A549 treated with AZD2906 at 1 μM for 4 hours (cell line): ENCODE measurements around the gene CCL11. TPM values are rescaled to one million over a fixed set of nuclear protein-coding genes. Genes with fewer than 3 reads are reported as not detected.

Source experiments
- total RNA-seq: library from RNA; stranded (reverse); fragments of 200-300 nt; extraction: Qiagen RNA extraction; gene quantifications from 5 replicates; pipeline ENCODE4 v1.2.3, GENCODE V29; 2022

Gene CCL11
- not detected in 5 replicates for total RNA-seq

GRCh38 chr17:34285286-34285792 is at the start of gene CCL11:
Gene CCL11 (plus strand): TSS chr17:34285742. CDS start chr17:34285809, 67 bp downstream.

GRCh38 chr17:34254651-34255380 is 30.7 kb upstream of the CCL11 start, which contains the start of gene CCL2:
Gene CCL2 (plus strand): TSS chr17:34255285. CDS start chr17:34255350, 65 bp downstream.

GRCh38 chr17:34269969-34270368 is 15.6 kb upstream of the CCL11 start, which contains the start of gene CCL7:
Gene CCL7 (plus strand): TSS chr17:34270221. CDS start chr17:34270291, 70 bp downstream.

DNA sequence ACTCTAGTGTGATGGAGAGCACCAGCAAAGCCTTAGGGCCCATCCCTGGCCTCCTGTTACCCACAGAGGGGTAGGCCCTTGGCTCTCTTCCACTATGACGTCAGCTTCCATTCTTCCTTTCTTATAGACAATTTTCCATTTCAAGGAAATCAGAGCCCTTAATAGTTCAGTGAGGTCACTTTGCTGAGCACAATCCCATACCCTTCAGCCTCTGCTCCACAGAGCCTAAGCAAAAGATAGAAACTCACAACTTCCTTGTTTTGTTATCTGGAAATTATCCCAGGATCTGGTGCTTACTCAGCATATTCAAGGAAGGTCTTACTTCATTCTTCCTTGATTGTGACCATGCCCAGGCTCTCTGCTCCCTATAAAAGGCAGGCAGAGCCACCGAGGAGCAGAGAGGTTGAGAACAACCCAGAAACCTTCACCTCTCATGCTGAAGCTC is 33.5 kb downstream of the CCL11 start, which contains the start of gene CCL8:
TSS of gene CCL8 (plus strand) at position 397 of the 445 bp plus-strand sequence. CDS start 67 bp downstream, outside the sequence.

Other genes starting within 250 kb of the CCL11 start
- gene CCL2, start 30.5 kb upstream of the CCL11 start, total RNA-seq: 5.7 to 7.7 TPM (median 5.8 TPM) in 5 replicates
- gene CCL7, start 15.5 kb upstream of the CCL11 start, total RNA-seq: 0.11 to 0.25 TPM (median 0.22 TPM) in 5 replicates
- gene CCL8, start 33.7 kb downstream of the CCL11 start, total RNA-seq: not detected in 5 replicates
- not detected in 5 replicates for gene CCL13, start 70.7 kb downstream of the CCL11 start, total RNA-seq
- not detected in 5 replicates for gene CCL1, start 77.5 kb downstream of the CCL11 start, total RNA-seq